Measurements from ENCODE around the gene TMEM79. TPM values are rescaled to one million over a fixed set of nuclear protein-coding genes. Genes with fewer than 3 reads are reported as not detected.
A peak's percentile ranks its signal among the peaks of the same experiment; 100 is the strongest.

Gene TMEM79
- total RNA-seq, 1 experiment from 2014 or later = 2.5 TPM

DNA sequence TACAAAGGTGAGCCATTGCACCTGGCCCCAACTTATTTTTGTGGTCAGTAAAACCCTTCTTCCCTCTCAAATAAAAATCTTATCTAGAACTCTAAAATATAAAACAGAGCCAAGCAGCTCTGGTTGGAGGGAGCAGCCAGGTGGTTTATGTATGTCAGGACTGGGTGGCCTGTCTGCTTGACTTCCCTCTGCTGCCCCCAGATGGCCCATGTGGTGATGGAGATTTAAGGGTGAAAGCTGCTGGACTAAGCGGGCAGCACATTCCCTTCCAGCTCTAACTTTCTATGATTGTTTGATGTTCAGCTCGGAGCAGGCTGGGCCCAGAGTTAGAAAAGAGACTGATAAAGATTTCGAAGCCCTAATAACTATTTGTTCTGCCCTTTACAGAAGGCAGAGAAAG is 24.3 kb upstream of the TMEM79 start:
- in situ Hi-C loops (cut with HindIII; ENCODE audit: low pct_unique_long_range_greater_than_20kb, low sequenced_read_pairs) = no loop called here

DNA sequence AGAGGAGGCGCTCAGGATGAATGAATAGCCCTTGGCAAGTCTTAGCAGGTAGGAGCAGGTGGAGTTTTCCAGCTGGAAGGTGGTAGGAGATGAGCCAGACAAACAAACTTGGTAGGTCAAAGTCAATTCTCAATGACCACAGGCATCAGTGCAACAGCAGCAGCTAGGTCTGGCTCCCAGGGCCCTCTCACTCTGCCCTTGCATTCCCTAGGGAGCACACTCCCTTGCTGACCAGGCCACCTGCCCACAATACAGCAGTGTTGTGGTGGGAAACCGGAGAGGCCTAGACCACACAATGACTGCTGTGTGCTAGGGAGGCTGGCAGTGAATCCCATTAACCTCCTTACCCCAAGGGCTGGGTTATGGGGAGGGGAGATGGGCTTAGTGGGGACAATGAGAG is 23.2 kb upstream of the TMEM79 start:
- in situ Hi-C loops (cut with HindIII; ENCODE audit: low pct_unique_long_range_greater_than_20kb, low sequenced_read_pairs) = no loop called here
- DNase-seq (ENCODE audit: low read depth) = no peak

More for the DNA sequence above, 24.3 kb upstream of the TMEM79 start:
- DNase-seq (ENCODE audit: low read depth) = no peak

DNA sequence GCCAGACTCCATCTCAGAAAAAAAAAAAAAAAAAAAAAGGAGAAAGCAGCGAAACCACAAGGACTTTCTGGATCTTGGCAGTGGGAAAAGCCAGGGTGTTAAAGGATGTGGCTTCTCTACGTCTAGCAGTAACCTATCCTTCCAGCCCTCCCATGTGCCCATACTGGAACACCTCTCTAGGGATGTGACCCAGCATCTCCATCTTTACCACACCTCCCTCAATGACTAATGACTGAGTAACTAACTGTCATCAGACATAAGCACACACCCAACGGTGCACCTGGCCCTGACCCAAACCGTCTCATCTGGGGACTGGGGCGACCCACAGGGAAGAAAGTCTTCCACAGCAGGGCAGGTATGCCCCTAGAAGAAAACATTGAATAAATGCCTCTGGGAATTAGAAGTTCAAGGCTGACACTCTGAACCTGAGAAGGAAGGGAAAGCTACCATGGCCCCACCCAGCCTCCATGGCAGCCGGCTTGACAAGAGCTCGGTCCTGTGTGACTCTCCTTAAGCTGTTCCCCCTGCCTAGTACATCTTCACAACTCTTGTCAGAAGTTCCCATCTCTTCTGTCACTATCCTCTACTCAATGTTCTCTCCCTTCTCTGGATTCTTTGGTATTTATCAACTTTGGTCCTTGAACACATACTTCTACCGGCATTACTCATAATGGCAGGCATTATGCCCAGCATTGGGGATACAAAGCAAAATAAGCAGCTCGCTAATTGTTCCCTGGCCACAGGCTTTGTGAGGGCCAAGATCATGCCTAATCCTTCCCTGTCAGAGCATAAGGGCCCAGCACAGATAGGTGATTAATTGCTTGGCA is 21.5 kb upstream of the TMEM79 start:
- in situ Hi-C loops (cut with HindIII; ENCODE audit: low pct_unique_long_range_greater_than_20kb, low sequenced_read_pairs) = no loop called here
- DNase-seq (ENCODE audit: low read depth) = no peak

GRCh38 chr1:156263288-156263655 is 20.9 kb upstream of the TMEM79 start:
- in situ Hi-C loops (cut with HindIII; ENCODE audit: low pct_unique_long_range_greater_than_20kb, low sequenced_read_pairs) = no loop called here

GRCh38 chr1:156266051-156266450 is 18.1 kb upstream of the TMEM79 start:
- in situ Hi-C loops (cut with HindIII; ENCODE audit: low pct_unique_long_range_greater_than_20kb, low sequenced_read_pairs) = no loop called here
- DNase-seq (ENCODE audit: low read depth) = no peak

More at GRCh38 chr1:156263288-156263655, 20.9 kb upstream of the TMEM79 start:
- no peak for DNase-seq (ENCODE audit: low read depth)

GRCh38 chr1:156268336-156268735 is 15.8 kb upstream of the TMEM79 start:
- in situ Hi-C loops (cut with HindIII; ENCODE audit: low pct_unique_long_range_greater_than_20kb, low sequenced_read_pairs) = no loop called here
- DNase-seq (ENCODE audit: low read depth) = no peak

DNA sequence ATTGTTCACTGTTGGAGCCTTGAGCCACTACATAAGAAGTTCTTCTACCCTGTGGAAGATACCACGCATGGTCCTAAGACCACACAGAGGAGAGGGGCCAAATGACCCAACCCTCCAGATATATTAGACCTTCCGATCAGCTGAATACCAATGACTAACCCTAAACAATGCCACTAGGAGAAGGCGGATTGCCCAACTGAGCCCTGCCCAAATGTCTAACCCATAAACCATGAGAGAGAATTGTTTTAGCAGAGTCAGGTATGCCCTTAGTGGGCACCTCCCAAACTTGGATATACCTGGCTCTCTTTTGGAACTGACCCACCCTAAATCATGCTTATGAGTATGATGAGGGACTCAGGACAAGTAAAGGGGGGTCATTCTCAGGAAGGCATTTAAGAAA is 13.8 kb upstream of the TMEM79 start:
- no peak for DNase-seq (ENCODE audit: low read depth)
- in situ Hi-C loops (cut with HindIII; ENCODE audit: low pct_unique_long_range_greater_than_20kb, low sequenced_read_pairs) = no loop called here

DNA sequence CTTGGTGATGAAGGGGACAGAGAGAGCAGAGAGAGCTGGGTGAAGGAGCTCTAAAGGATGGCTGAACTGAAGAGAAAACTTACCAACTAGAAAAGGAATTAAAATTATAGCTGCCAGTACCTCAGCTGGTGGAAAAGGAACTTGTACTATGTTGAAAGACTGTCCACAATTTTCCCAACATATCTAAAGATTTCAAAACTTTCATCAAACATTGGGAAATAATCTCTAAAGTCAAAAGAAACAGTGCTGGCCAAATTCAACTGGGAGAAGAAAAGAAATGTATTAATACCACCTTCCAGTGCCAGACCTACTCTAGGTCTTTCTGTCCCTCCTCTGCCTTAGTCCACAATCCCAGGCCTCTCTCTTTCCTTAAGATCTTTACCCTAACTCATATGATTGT is 7.6 kb upstream of the TMEM79 start:
- in situ Hi-C loops (cut with HindIII; ENCODE audit: low pct_unique_long_range_greater_than_20kb, low sequenced_read_pairs) = no loop called here
- no peak for DNase-seq (ENCODE audit: low read depth)

DNA sequence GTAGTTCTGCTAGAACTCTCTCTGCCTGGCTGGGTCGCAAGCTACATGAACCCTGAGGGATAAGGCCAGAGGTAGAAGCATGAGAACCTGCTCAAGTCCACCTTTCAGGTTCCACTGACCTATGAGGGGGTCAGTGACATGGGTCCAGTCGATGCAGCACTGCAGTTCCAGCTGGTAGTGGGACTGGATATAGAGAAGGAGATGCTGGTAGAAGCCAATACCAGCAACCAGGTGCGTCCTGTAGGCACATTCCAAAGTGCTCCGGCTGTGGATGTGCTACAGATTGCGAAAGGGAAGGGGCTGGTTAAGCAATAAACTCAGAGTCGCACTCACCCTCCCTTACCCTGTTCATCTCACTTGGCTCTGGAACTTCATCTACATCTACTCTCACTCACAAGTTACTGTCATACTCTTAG is 7.2 kb upstream of the TMEM79 start:
- in situ Hi-C loops (cut with HindIII; ENCODE audit: low pct_unique_long_range_greater_than_20kb, low sequenced_read_pairs) = no loop called here

GRCh38 chr1:156279837-156280236 is 4.3 kb upstream of the TMEM79 start:
- no peak for DNase-seq (ENCODE audit: low read depth)
- in situ Hi-C loops (cut with HindIII; ENCODE audit: low pct_unique_long_range_greater_than_20kb, low sequenced_read_pairs) = no loop called here

More for the DNA sequence above, 7.2 kb upstream of the TMEM79 start:
- DNase-seq (ENCODE audit: low read depth) = no peak

DNA sequence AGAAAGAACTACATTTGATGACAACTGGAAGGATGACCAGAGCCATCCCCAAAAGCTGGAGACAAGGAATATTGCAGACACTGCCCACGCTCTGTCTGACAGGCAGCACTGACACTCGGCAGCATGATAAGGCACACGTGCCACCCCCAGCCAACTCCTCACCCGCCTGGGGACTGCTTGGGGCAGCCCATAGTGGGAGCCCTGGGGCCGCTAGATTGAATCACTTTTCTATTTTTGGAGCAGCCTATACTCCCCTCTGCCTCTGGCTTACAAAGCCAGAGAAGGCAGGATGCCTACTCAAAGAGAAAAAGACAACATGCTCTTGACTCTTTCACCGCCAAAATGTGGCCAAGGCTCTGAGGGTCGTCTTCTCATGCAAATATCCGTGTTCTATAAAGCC is 2.8 kb upstream of the TMEM79 start:
- no peak for DNase-seq (ENCODE audit: low read depth)
- in situ Hi-C loops (cut with HindIII; ENCODE audit: low pct_unique_long_range_greater_than_20kb, low sequenced_read_pairs) = no loop called here

DNA sequence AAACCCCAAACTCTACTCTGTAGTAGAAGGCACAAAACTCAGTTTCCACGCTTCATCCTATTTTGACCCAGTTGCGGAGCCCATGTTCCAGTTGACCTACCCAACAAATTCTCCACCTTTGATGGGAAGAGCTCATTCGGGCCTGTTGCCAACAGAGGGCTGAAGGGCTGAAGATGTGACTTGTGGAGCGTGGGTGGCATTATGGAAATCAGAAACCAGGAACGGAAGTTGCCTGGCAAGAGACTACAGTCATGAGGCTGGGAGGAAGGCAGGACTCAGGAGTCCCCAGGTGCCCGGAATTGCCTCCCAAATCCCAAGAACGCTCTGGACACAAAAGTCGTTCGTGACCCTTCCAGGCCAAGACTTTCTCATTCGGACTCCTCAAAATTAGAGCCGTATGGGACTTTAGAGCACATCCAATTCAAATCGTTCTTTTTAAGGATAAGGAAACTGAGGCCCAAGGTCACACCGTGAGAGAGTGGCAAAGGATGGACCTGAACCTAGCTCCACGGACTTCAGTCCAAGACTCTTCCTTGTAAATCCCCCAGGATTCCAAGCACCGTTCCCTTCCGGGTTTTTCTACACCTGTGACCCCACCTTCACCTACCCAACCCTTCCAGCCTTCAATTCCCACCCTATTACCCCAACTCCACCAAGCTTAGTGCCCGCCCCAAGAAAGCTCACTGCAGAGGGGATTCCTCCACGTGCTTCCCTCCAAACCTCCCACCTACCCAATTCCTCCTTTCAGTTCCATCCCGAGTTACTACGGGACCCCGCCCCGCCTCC is 2.2 kb upstream of the TMEM79 start:
- peak; percentile 56 for DNase-seq (ENCODE audit: low read depth)
- in situ Hi-C loops (cut with HindIII; ENCODE audit: low pct_unique_long_range_greater_than_20kb, low sequenced_read_pairs) = no loop called here

DNA sequence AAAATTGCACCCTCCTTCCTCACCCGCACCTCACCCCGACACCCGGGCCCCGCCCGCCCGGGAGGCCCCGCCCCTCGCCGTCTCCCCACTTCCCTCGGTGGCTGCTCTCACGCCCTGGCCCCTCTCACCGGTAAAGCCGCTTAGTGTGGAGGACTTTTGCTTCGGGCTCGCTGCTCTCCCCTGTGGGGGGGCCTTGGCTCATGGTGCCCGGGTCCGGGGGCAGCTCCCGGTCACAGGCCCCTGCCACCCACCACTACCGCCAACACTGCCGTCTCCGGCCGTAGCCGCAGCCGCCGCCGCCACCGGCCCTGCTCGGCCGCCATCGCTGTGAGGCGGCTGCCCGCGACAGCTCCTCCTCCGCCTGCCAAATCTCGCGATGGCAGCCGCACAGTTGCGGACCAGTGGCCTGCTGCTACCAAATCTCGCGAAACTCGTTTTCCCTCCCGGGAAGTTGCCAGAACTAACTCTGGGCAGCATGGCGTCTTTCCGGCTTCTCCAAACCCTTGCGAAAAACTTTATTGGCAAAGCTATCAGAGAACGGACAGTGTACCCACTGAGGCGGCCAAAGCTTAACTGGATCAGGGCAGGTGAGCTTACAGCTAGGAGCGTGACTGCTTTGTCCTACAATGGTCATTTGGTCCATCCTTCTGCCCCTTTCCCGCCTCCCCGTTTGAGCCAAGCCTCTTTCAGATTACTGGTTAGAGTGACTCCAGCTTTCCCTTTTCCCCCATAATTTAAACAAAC is 1.5 kb upstream of the TMEM79 start, which contains the start of gene SMG5:
TSS of gene SMG5 (minus strand) at position 347 of the 744 bp plus-strand sequence. CDS start at position 202, 145 bp downstream.
- peak; percentile 93 for DNase-seq (ENCODE audit: low read depth)
- in situ Hi-C loops (cut with HindIII; ENCODE audit: low pct_unique_long_range_greater_than_20kb, low sequenced_read_pairs) = no loop called here

DNA sequence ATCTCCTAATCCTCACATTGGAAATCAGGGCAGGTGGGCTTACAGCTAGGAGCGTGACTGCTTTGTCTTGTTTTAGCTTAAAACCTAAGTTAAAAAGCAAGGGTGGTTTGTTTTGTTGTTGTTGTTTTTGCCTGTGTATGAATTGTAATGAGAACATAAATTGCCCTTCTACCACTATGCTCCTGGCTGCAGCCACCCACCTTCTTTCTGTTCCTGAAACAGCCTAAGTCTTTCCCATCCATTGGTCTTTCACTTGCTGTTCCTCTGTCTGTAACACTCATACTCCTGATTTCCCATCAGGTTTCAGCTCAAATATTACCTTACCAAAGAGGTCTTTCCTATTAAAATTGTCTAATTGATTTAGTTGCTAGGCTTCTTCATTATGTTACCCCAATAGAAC is 604 bp upstream of the TMEM79 start:
- in situ Hi-C loops (cut with HindIII; ENCODE audit: low pct_unique_long_range_greater_than_20kb, low sequenced_read_pairs) = no loop called here
- DNase-seq (ENCODE audit: low read depth) = no peak

DNA sequence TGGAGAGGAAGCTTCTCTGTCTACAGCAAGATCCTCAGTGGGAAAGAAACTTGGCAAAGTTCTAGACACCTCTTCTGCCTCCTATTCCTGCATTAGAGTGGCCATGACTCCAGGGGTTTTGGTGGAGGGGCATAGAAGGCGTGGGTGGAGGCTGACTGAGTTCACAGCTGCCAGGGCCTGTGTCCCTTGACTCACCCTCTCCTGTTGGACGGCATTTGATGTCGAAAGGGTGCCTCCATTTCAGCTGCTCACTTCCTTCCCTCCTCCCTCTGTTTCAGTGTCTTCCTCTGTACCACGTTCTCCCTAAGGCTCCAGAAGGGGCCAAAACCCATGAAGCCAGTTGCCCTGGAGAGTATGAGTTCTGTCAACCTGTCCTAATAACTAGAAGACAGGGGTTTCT is 632 bp downstream of the TMEM79 start:
- DNase-seq (ENCODE audit: low read depth) = no peak
- in situ Hi-C loops (cut with HindIII; ENCODE audit: low pct_unique_long_range_greater_than_20kb, low sequenced_read_pairs) = no loop called here

DNA sequence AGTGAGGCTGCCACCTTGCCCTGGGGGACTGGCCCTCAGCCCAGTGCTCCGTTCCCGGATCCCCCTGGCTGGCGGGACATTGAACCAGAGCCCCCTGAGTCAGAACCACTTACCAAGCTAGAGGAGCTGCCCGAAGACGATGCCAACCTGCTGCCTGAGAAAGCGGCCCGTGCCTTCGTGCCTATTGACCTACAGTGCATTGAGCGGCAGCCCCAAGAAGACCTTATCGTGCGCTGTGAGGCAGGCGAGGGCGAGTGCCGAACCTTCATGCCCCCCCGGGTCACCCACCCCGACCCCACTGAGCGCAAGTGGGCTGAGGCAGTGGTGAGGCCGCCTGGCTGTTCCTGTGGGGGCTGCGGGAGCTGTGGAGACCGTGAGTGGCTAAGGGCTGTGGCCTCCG is 1.3 kb downstream of the TMEM79 start:
- DNase-seq (ENCODE audit: low read depth) = no peak
- in situ Hi-C loops (cut with HindIII; ENCODE audit: low pct_unique_long_range_greater_than_20kb, low sequenced_read_pairs) = no loop called here

DNA sequence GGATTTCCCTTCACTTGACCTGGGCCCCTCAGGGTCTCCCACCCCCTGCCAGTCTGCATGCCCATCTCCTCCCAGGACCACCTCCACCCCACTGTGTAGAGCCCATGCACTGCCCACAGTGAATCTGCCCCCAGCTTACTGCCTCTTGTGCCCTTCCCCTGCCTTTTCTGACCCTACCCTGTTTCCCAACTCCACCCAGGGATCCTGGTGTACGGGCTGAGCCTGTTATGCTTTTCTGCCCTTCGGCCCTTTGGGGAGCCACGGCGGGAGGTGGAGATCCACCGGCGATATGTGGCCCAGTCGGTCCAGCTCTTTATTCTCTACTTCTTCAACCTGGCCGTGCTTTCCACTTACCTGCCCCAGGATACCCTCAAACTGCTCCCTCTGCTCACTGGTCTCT is 1.9 kb downstream of the TMEM79 start:
- no peak for DNase-seq (ENCODE audit: low read depth)
- in situ Hi-C loops (cut with HindIII; ENCODE audit: low pct_unique_long_range_greater_than_20kb, low sequenced_read_pairs) = no loop called here

- in situ Hi-C loops (cut with HindIII; ENCODE audit: low pct_unique_long_range_greater_than_20kb, low sequenced_read_pairs) = no loop called here
- no peak for DNase-seq (ENCODE audit: low read depth)
Measured at GRCh38 chr1:156289857-156290256, 5.7 kb downstream of the TMEM79 start.

Data from Caki2 (cell line).